Measurements from ENCODE around the gene PPP1R13B. TPM values are rescaled to one million over a fixed set of nuclear protein-coding genes. Genes with fewer than 3 reads are reported as not detected.
A peak's percentile ranks its signal among the peaks of the same experiment; 100 is the strongest.

Gene PPP1R13B
- total and polyA plus RNA-seq, 12 donors = 9.6 to 42.4 (median 22.6) TPM

GRCh38 chr14:103767336-103767894 lies 80.0 kb downstream of the PPP1R13B start:
- no peaks in the 10 kb centered on the region for H3K27me3 ChIP-seq
- 73 to 83% (median 77%) methylated on average over 4 of the region's 4 CpGs for WGBS, 4 donors
- intact Hi-C loops (cut with DNase I) = no loop called here
- H3K4me1 ChIP-seq (replicated peaks in 1 of 2) = no peaks in the 10 kb centered on the region
- H3K4me3 ChIP-seq = no peak overlapping the region
- no peak overlapping the region for H3K27ac ChIP-seq
- TF ChIP-seq POLR2A (IDR thresholded peaks at IDR 0.05) (no peak), CTCF (IDR thresholded peaks at IDR 0.05) (no peak)
- DNase-seq = peak in 1 of 7 donors; percentile 13
- H3K9me3 ChIP-seq (replicated peaks in 1 of 3) = no peaks in the 10 kb centered on the region
- no peaks in the 10 kb centered on the region for H3K36me3 ChIP-seq (replicated peaks in 1 of 2)

- Histone ChIP-seq H3K36me3 (replicated peaks in 1 of 2) (no peaks in the 10 kb centered on the region), H3K4me3 (no peak overlapping the region), H3K27me3 (no peaks in the 10 kb centered on the region), H3K27ac (no peak overlapping the region), H3K9me3 (replicated peaks in 1 of 3) (no peaks in the 10 kb centered on the region), H3K4me1 (replicated peaks in 1 of 2) (no peaks in the 10 kb centered on the region)
- TF ChIP-seq CTCF (IDR thresholded peaks at IDR 0.05) (no peak), POLR2A (IDR thresholded peaks at IDR 0.05) (no peak)
- 71 to 81% (median 76%) methylated on average over 3 of the region's 3 CpGs for WGBS, 4 donors
- intact Hi-C loops (cut with DNase I) = no loop called here
- peak in 1 of 7 donors; percentile 37 for DNase-seq
These were observed 81.8 kb downstream of the PPP1R13B start for GRCh38 chr14:103765526-103765925.

- Histone ChIP-seq H3K4me1 (replicated peaks in 1 of 2) (no peaks in the 10 kb centered on the region), H3K36me3 (replicated peaks in 1 of 2) (no peaks in the 10 kb centered on the region), H3K9me3 (replicated peaks in 1 of 3) (no peaks in the 10 kb centered on the region), H3K27me3 (no peaks in the 10 kb centered on the region), H3K27ac (no peak overlapping the region), H3K4me3 (no peak overlapping the region)
- WGBS, 4 donors = 94 to 99% (median 97%) methylated on average over 5 of the region's 5 CpGs
- intact Hi-C loops (cut with DNase I) = no loop called here
- peak in 1 of 7 donors; percentile 7 for DNase-seq
- no peak for TF ChIP-seq POLR2A (IDR thresholded peaks at IDR 0.05)
- TF ChIP-seq CTCF (IDR thresholded peaks at IDR 0.05) = no peak
These were observed 83.5 kb downstream of the PPP1R13B start for GRCh38 chr14:103763730-103764488.

- intact Hi-C loops (cut with DNase I) = no loop called here
- 84 to 94% (median 88%) methylated on average over 13 of the region's 13 CpGs for WGBS, 4 donors
- TF ChIP-seq CTCF (IDR thresholded peaks at IDR 0.05) (no peak), POLR2A (IDR thresholded peaks at IDR 0.05) (no peak)
These were observed 84.8 kb downstream of the PPP1R13B start for GRCh38 chr14:103762541-103762940.

More at GRCh38 chr14:103762541-103762940, 84.8 kb downstream of the PPP1R13B start:
- Histone ChIP-seq H3K4me3 (no peak overlapping the region), H3K27me3 (no peaks in the 10 kb centered on the region), H3K27ac (no peak overlapping the region), H3K9me3 (replicated peaks in 1 of 3) (no peaks in the 10 kb centered on the region), H3K36me3 (replicated peaks in 1 of 2) (no peaks in the 10 kb centered on the region), H3K4me1 (replicated peaks in 1 of 2) (no peaks in the 10 kb centered on the region)
- DNase-seq = peak in 1 of 7 donors; percentile 31

Measured in adrenal gland (tissue), 12 donors.